Vagina (tissue), 2 donors: ENCODE measurements around the gene ALDH18A1. TPM values are rescaled to one million over a fixed set of nuclear protein-coding genes. Genes with fewer than 3 reads are reported as not detected.

Experiments used
- DNase-seq, 2 donors: peaks; one replicate each; pipeline ENCODE4 v3.0.0-alpha.2; 2017; ENCODE audit errors: extremely low spot score in 2 of 2
- H3K27ac ChIP-seq: fragments of 200-600 bp; sonication (generic); one replicate; pipeline ENCODE4 v1.5.1; 2019
- H3K27me3 ChIP-seq: fragments of 200-600 bp; sonication (generic); one replicate; pipeline ENCODE4 v1.5.1; 2019
- H3K36me3 ChIP-seq, 2 donors: fragments of 200-600 bp; sonication (generic); one replicate each; pipeline ENCODE4 v1.5.1; 2017 to 2019
- H3K4me1 ChIP-seq: fragments of 200-600 bp; sonication (generic); one replicate; pipeline ENCODE4 v1.5.1; 2019
- H3K4me3 ChIP-seq, 2 donors: fragments of 200-600 bp; sonication (generic); 1 replicate in 1 of 2; 2 replicates in 1 of 2; pipeline ENCODE4 v1.5.1; 2016 to 2019
- H3K9me3 ChIP-seq: fragments of 200-600 bp; sonication (generic); one replicate; pipeline ENCODE4 v1.5.1; 2019
- CTCF ChIP-seq, 3 experiments: fragments of 450-650 bp in 2 of 3; fragments of 200-600 bp in 1 of 3; sonication (generic) in 1 of 3; IDR thresholded peaks; one replicate each; pipeline ENCODE4 v1.5.1; 2017 to 2019; ENCODE audit warnings: antibody characterized with exemption in 3 of 3, mild to moderate bottlenecking in 2 of 3, moderate library complexity in 2 of 3
- POLR2A ChIP-seq, 2 donors: fragments of 450-650 bp; IDR thresholded peaks; one replicate each; pipeline ENCODE4 v1.6.1; 2017; ENCODE audit warnings: antibody characterized with exemption in 2 of 2, mild to moderate bottlenecking in 2 of 2, moderate library complexity in 2 of 2
- POLR2AphosphoS5 ChIP-seq, 2 donors: sonication (generic); formaldehyde crosslinking; IDR thresholded peaks; one replicate each; pipeline ENCODE4 v1.9.0; 2017; ENCODE audit warnings: antibody characterized with exemption in 2 of 2, mild to moderate bottlenecking in 2 of 2, low read depth in 1 of 2; ENCODE audit not compliant: insufficient read depth in 1 of 2
- intact Hi-C: fragments of 100-400 bp; cut with DNase I; formaldehyde crosslinking; loops from one replicate; pipeline ENCODE4 v1.15.1; 2023
- total RNA-seq: library from RNA; depleted of rRNA; stranded (reverse); fragments of >200 nt; gene quantifications from one replicate; pipeline ENCODE4 v1.2.3, GENCODE V29; 2016

The ALDH18A1 gene
- total RNA-seq, 1 donor from 2014 or later, result 21.4 TPM

GRCh38 chr10:95567903-95568630 is 88.4 kb downstream of the ALDH18A1 start:
- Histone ChIP-seq H3K4me3 (no peak overlapping the region), H3K27ac (peak overlapping the region; percentile 19), H3K9me3 (no peaks in the 10 kb centered on the region), H3K27me3 (no peaks in the 10 kb centered on the region), H3K36me3 (no peaks in the 10 kb centered on the region), H3K4me1 (no peaks in the 10 kb centered on the region)
- no peak for DNase-seq
- no peak for TF ChIP-seq CTCF (IDR thresholded peaks at IDR 0.05)
- no peak for TF ChIP-seq POLR2AphosphoS5 (IDR thresholded peaks at IDR 0.05; ENCODE audit: insufficient read depth in 1 of 2, low read depth in 1 of 2)
- no peak for TF ChIP-seq POLR2A (IDR thresholded peaks at IDR 0.05)
- intact Hi-C loops, result no loop called here

- intact Hi-C loops, result no loop called here
- Histone ChIP-seq H3K27ac (no peak overlapping the region), H3K9me3 (no peaks in the 10 kb centered on the region), H3K27me3 (no peaks in the 10 kb centered on the region), H3K36me3 (no peaks in the 10 kb centered on the region), H3K4me1 (no peaks in the 10 kb centered on the region), H3K4me3 (no peak overlapping the region)
- no peak for DNase-seq
- TF ChIP-seq POLR2AphosphoS5 (IDR thresholded peaks at IDR 0.05; ENCODE audit: insufficient read depth in 1 of 2, low read depth in 1 of 2) (no peak), POLR2A (IDR thresholded peaks at IDR 0.05) (no peak), CTCF (IDR thresholded peaks at IDR 0.05) (no peak)
Observed at GRCh38 chr10:95566136-95566535, 90.4 kb downstream of the ALDH18A1 start.

- Histone ChIP-seq H3K36me3 (no peaks in the 10 kb centered on the region), H3K27ac (peak overlapping the region; percentile 27), H3K27me3 (no peaks in the 10 kb centered on the region), H3K4me3 (no peak overlapping the region), H3K4me1 (peaks cover under 1% of the 10 kb centered on the region), H3K9me3 (no peaks in the 10 kb centered on the region)
- intact Hi-C loops, result no loop called here
- no peak for TF ChIP-seq POLR2AphosphoS5 (IDR thresholded peaks at IDR 0.05; ENCODE audit: insufficient read depth in 1 of 2, low read depth in 1 of 2)
- no peak for TF ChIP-seq POLR2A (IDR thresholded peaks at IDR 0.05)
- no peak for TF ChIP-seq CTCF (IDR thresholded peaks at IDR 0.05)
- no peak for DNase-seq
Observed at GRCh38 chr10:95565336-95565735, 91.2 kb downstream of the ALDH18A1 start.

- no peaks in the 10 kb centered on the region for H3K9me3 ChIP-seq
- H3K36me3 ChIP-seq, result no peaks in the 10 kb centered on the region
- H3K27ac ChIP-seq, result no peak overlapping the region
- no peaks in the 10 kb centered on the region for H3K27me3 ChIP-seq
- no peak for DNase-seq
- H3K4me3 ChIP-seq, result no peak overlapping the region
- H3K4me1 ChIP-seq, result peaks cover 11% of the 10 kb centered on the region
- intact Hi-C loops, result no loop called here
- TF ChIP-seq POLR2A (IDR thresholded peaks at IDR 0.05) (no peak), CTCF (IDR thresholded peaks at IDR 0.05) (no peak), POLR2AphosphoS5 (IDR thresholded peaks at IDR 0.05; ENCODE audit: insufficient read depth in 1 of 2, low read depth in 1 of 2) (no peak)
Observed at GRCh38 chr10:95564291-95564690, 92.2 kb downstream of the ALDH18A1 start.

GRCh38 chr10:95562341-95562965 is 94.1 kb downstream of the ALDH18A1 start:
- no peak for DNase-seq
- H3K27ac ChIP-seq, result peak overlapping the region; percentile 58
- no peak for TF ChIP-seq POLR2AphosphoS5 (IDR thresholded peaks at IDR 0.05; ENCODE audit: insufficient read depth in 1 of 2, low read depth in 1 of 2)
- no peak for TF ChIP-seq POLR2A (IDR thresholded peaks at IDR 0.05)
- TF ChIP-seq CTCF (IDR thresholded peaks at IDR 0.05), result no peak
- no peaks in the 10 kb centered on the region for H3K9me3 ChIP-seq
- H3K4me3 ChIP-seq, result no peak overlapping the region
- H3K36me3 ChIP-seq, result no peaks in the 10 kb centered on the region
- intact Hi-C loops, result no loop called here
- H3K4me1 ChIP-seq, result peaks cover 21% of the 10 kb centered on the region
- H3K27me3 ChIP-seq, result no peaks in the 10 kb centered on the region
